Lower leg skin (tissue), 4 donors: ENCODE measurements around the gene PLCXD3. TPM values are rescaled to one million over a fixed set of nuclear protein-coding genes. Genes with fewer than 3 reads are reported as not detected.

Experiments
- DNase-seq, 2 donors: peaks; one replicate each; pipeline ENCODE4 v3.0.0-alpha.2; 2019; ENCODE audit warnings: low spot score in 2 of 2
- H3K4me3 ChIP-seq: fragments of 200-600 bp; sonication (generic); 2 replicates; pipeline ENCODE4 v1.5.1; 2017; ENCODE audit warnings: mild to moderate bottlenecking, low read depth; ENCODE audit not compliant: poor library complexity, severe bottlenecking
- CTCF ChIP-seq, 3 donors: fragments of 450-650 bp; IDR thresholded peaks; one replicate each; pipeline ENCODE4 v1.5.1; 2016; ENCODE audit warnings: antibody characterized with exemption in 3 of 3, mild to moderate bottlenecking in 3 of 3, moderate library complexity in 2 of 3
- POLR2A ChIP-seq, 2 donors: fragments of 450-650 bp; IDR thresholded peaks; one replicate each; pipeline ENCODE4 v1.6.1; 2016 to 2017; ENCODE audit warnings: antibody characterized with exemption in 2 of 2, mild to moderate bottlenecking in 1 of 2, moderate library complexity in 1 of 2
- WGBS, 2 donors: methylation state at CpG; one replicate each; pipeline ENCODE4 v1.1.5; 2018; 5-methylcytosine and 5-hydroxymethylcytosine counted together
- intact Hi-C: fragments of 100-400 bp; cut with DNase I; formaldehyde crosslinking; loops from one replicate; pipeline ENCODE4 v1.15.0; 2023; ENCODE audit warnings: low total_unique reads
- total RNA-seq, 4 donors: library from RNA; depleted of rRNA; stranded (reverse); fragments of >200 nt; gene quantifications; one replicate each; pipeline ENCODE4 v1.1.0, GENCODE V29; 2016

The PLCXD3 gene
- total RNA-seq, 4 donors from 2014 or later, result 0.04 to 1.1 (median 0.50) TPM

- WGBS, 2 donors, result 67 to 83% methylated on average over 1 of the region's 1 CpG
- TF ChIP-seq POLR2A (IDR thresholded peaks at IDR 0.05) (no peak), CTCF (IDR thresholded peaks at IDR 0.05) (no peak)
- DNase-seq, result no peak
- intact Hi-C loops, result no loop called here
- H3K4me3 ChIP-seq, result no peak overlapping the region
Measured at GRCh38 chr5:41435276-41435675, 75.1 kb downstream of the PLCXD3 start.

- TF ChIP-seq POLR2A (IDR thresholded peaks at IDR 0.05) (no peak), CTCF (IDR thresholded peaks at IDR 0.05) (no peak)
- 55 to 68% methylated on average over 4 of the region's 4 CpGs for WGBS, 2 donors
- intact Hi-C loops, result no loop called here
Measured at GRCh38 chr5:41433552-41434181, 76.7 kb downstream of the PLCXD3 start.

GRCh38 chr5:41432481-41433253, 77.7 kb downstream of the PLCXD3 start:
- H3K4me3 ChIP-seq, result no peak overlapping the region
- WGBS, 2 donors, result 69 to 83% methylated on average over 5 of the region's 5 CpGs
- intact Hi-C loops, result no loop called here
- no peak for DNase-seq
- TF ChIP-seq CTCF (IDR thresholded peaks at IDR 0.05) (no peak), POLR2A (IDR thresholded peaks at IDR 0.05) (no peak)

More at GRCh38 chr5:41433552-41434181, 76.7 kb downstream of the PLCXD3 start:
- DNase-seq, result no peak
- H3K4me3 ChIP-seq, result no peak overlapping the region

- 50 to 58% methylated on average over 1 of the region's 1 CpG for WGBS, 2 donors
- intact Hi-C loops, result no loop called here
- no peak for DNase-seq
- TF ChIP-seq POLR2A (IDR thresholded peaks at IDR 0.05) (no peak), CTCF (IDR thresholded peaks at IDR 0.05) (no peak)
- H3K4me3 ChIP-seq, result no peak overlapping the region
Measured at GRCh38 chr5:41427505-41427904, 82.9 kb downstream of the PLCXD3 start.

GRCh38 chr5:41425736-41426135, 84.7 kb downstream of the PLCXD3 start:
- WGBS, 2 donors, result 43 to 78% methylated on average over 3 of the region's 3 CpGs
- DNase-seq, result no peak
- no peak overlapping the region for H3K4me3 ChIP-seq
- intact Hi-C loops, result no loop called here
- no peak for TF ChIP-seq CTCF (IDR thresholded peaks at IDR 0.05)
- TF ChIP-seq POLR2A (IDR thresholded peaks at IDR 0.05), result no peak
